Right atrium auricular region (tissue), 2 donors: Measurements from ENCODE around the gene CTXND2. TPM values are rescaled to one million over a fixed set of nuclear protein-coding genes. Genes with fewer than 3 reads are reported as not detected.
"Not testable (repeated sequence)": the region's sequence is repeated elsewhere in the genome, so short reads cannot be mapped to it uniquely, and the experiment has no call there.

ENCODE experiments used
- DNase-seq: peaks from one replicate; pipeline ENCODE4 v3.0.0-alpha.2; 2019; ENCODE audit warnings: low spot score
- H3K27ac ChIP-seq, 2 donors: fragments of 200-600 bp; sonication (generic); 1 replicate in 1 of 2; 2 replicates in 1 of 2; pipeline ENCODE4 v1.5.1; 2016 to 2019
- H3K27me3 ChIP-seq, 2 donors: fragments of 200-600 bp; sonication (generic); one replicate each; pipeline versions ENCODE4 v1.5.1 to v1.6.0; 2017 to 2019
- H3K36me3 ChIP-seq: fragments of 200-600 bp; sonication (generic); one replicate; pipeline ENCODE4 v1.5.1; 2016
- H3K4me1 ChIP-seq, 2 donors: fragments of 200-600 bp; sonication (generic); one replicate each; pipeline versions ENCODE4 v1.5.1 to v1.6.0; 2017 to 2019
- H3K4me3 ChIP-seq, 2 donors: fragments of 200-600 bp; sonication (generic); 1 replicate in 1 of 2; 2 replicates in 1 of 2; pipeline ENCODE4 v1.5.1; 2017 to 2019; ENCODE audit warnings: mild to moderate bottlenecking in 1 of 2, moderate library complexity in 1 of 2
- H3K9me3 ChIP-seq, 2 donors: fragments of 200-600 bp; sonication (generic); one replicate each; pipeline ENCODE4 v1.5.1; 2019
- CTCF ChIP-seq, 2 donors: fragments of 200-600 bp; sonication (generic); IDR thresholded peaks; one replicate each; pipeline ENCODE4 v1.5.1; 2019; ENCODE audit warnings: antibody characterized with exemption in 2 of 2
- total RNA-seq, 2 donors: library from RNA; depleted of rRNA; stranded (reverse); fragments of >200 nt; gene quantifications; one replicate each; pipeline ENCODE4 v1.1.0, GENCODE V29; 2016

CTXND2 gene
- total RNA-seq, 2 donors from 2014 or later = 0.28 to 0.41 TPM

DNA sequence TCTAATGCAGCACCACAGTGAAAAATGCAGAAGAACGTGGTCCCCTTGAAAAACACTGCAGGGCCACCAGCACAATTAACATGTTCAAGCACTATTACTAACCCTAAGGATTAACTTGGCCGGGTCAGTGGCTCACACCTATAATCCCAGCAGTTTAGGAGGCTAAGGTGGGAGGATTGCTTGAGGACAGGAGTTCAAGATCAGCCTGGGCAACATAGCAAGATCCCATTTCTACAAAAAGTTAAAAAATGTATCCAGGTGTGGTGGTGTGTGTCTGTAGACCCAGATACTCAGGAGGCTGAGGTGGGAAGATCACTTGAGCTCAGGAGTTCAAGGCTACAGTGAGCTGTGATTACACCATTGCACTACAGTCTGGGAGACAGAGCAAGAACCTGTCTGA is 13.4 kb upstream of the CTXND2 start:
- H3K27ac ChIP-seq = no peak overlapping the region
- H3K9me3 ChIP-seq = no peaks in the 10 kb centered on the region
- H3K4me3 ChIP-seq = no peak overlapping the region
- no peaks in the 10 kb centered on the region for H3K36me3 ChIP-seq
- TF ChIP-seq CTCF (IDR thresholded peaks at IDR 0.05) = no peak
- DNase-seq = no peak
- H3K4me1 ChIP-seq = peaks cover 0 to 15% of the 10 kb centered on the region in 2 donors
- no peaks in the 10 kb centered on the region for H3K27me3 ChIP-seq

DNA sequence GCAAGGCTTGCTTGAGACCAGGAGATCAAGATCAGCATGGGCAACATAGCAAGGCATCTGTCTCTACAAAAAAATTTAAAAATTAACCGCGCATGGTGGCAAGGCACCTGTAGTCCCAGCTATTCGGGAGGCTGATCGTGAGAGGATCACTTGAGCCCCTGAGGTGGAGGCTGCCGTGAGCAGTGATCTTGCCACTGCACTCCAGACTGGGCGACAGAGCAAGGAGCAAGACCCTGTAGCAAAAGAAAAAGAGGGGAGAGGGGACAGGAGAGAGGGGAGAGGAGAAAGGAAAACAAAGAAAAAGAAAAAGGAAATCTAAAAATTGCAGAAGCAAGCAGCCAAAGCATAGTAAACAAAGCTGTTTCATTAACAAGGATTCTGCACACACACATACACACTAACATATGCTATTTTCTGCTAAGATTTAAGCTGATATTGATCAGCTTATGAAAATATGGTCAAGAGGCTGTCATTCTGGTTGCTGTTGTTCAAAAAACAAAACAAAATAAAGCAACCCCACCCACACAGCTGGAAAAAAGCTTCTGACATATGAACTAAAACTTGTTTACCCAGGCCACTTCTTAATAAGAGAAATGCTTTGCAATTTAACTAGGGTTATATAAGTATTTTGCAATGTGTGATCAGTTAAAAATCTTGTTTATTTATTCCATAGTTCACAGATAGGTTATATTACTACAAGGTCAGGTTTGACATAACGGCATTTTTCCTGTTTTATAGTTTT is 12.3 kb upstream of the CTXND2 start:
- H3K27ac ChIP-seq = peak overlapping the region; percentile 93 to 100
- peaks cover 0 to 15% of the 10 kb centered on the region in 2 donors for H3K4me1 ChIP-seq
- H3K4me3 ChIP-seq = peak overlapping the region; percentile 68 to 98
- no peaks in the 10 kb centered on the region for H3K27me3 ChIP-seq
- DNase-seq = no peak
- no peaks in the 10 kb centered on the region for H3K36me3 ChIP-seq
- H3K9me3 ChIP-seq = no peaks in the 10 kb centered on the region
- TF ChIP-seq CTCF (IDR thresholded peaks at IDR 0.05) = no peak

- no peak for TF ChIP-seq CTCF (IDR thresholded peaks at IDR 0.05)
- DNase-seq = no peak
- no peaks in the 10 kb centered on the region for H3K9me3 ChIP-seq
- no peaks in the 10 kb centered on the region for H3K27me3 ChIP-seq
- H3K27ac ChIP-seq = peak overlapping the region; percentile 93 to 100
- H3K4me1 ChIP-seq = peaks cover 0 to 15% of the 10 kb centered on the region in 2 donors
- peak overlapping the region; percentile 68 to 98 for H3K4me3 ChIP-seq
- H3K36me3 ChIP-seq = no peaks in the 10 kb centered on the region
Measured at GRCh38 chr1:150875197-150876118, 11.5 kb upstream of the CTXND2 start.

GRCh38 chr1:150876119-150876454 is 10.8 kb upstream of the CTXND2 start:
- Histone ChIP-seq H3K27ac (peak overlapping the region; percentile 93 to 100), H3K9me3 (no peaks in the 10 kb centered on the region), H3K27me3 (no peaks in the 10 kb centered on the region), H3K36me3 (no peaks in the 10 kb centered on the region), H3K4me3 (peak overlapping the region; percentile 68 to 98), H3K4me1 (peaks cover 0 to 15% of the 10 kb centered on the region in 2 donors)
- peak; percentile 68 for DNase-seq
- TF ChIP-seq CTCF (IDR thresholded peaks at IDR 0.05) = no peak

GRCh38 chr1:150878931-150879330 is 8.0 kb upstream of the CTXND2 start:
- not testable (repeated sequence) for DNase-seq, H3K27me3 ChIP-seq, H3K4me3 ChIP-seq, H3K9me3 ChIP-seq, H3K36me3 ChIP-seq
- peaks cover 0 to 15% of the 10 kb centered on the region in 2 donors for H3K4me1 ChIP-seq
- H3K27ac ChIP-seq = peak overlapping the region in 1 of 2 donors; percentile 8
